ENCODE results near the gene C1orf210. TPM values are rescaled to one million over a fixed set of nuclear protein-coding genes. Genes with fewer than 3 reads are reported as not detected.

The C1orf210 gene
- total RNA-seq, 8 experiments from 2014 or later, result 0.11 to 0.66 (median 0.36) TPM; not detected in 2

GRCh38 chr1:43239484-43239883 is 45.9 kb downstream of the C1orf210 start:
- WGBS, 10 experiments, result 20 to 91% (median 53%) methylated on average over 1 to 2 of the region's 3 CpGs; no CpG with 5 or more reads in 1 of the 10 experiments
- H3K27ac ChIP-seq, result no peak overlapping the region
- peaks cover 4 to 9% of the 10 kb centered on the region in 2 donors for H3K4me1 ChIP-seq (replicated peaks in 1 of 2)
- ATAC-seq (replicated peaks in 6 of 8), result no peak
- H3K4me3 ChIP-seq, result no peak overlapping the region
- in situ Hi-C loops (cut with MboI; ENCODE audit: low pct_unique_long_range_greater_than_20kb in 2 of 9, low sequenced_read_pairs in 9 of 9, unreplicated experiment in 9 of 9), result loop anchor here in 7 of 9 experiments (10.0 to 25.0 kb wide), 3 partner anchors 125 to 173 kb away; partner anchors contain the start of genes MED8 (in 2 of the 7), SZT2 (in 2 of the 7) and ELOVL1 (in 1 of the 7)

DNA sequence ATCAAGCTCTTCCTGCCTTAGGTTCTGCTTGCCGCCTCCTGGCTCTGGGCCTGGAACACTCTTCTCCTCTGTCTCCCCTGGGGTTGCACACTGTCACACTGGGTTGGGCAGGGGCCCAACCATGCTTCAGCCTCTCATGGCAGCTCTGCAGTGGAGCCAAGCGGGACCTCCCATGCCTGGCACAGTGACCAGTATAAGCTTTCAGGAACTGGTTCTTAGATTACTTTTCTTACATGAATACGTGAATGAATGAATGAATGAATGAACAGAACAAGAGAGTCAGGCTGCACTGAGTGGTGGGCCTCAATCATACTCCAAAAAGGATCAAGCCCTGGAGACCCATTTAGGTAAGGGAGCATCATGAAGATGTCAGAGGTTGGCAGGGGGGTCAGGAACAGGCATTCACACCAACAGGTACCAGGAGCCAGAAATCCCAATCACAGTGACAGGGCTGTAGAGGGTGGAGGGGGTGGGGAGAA is 46.4 kb downstream of the C1orf210 start:
- peaks cover 2 to 8% of the 10 kb centered on the region in 2 donors for H3K4me1 ChIP-seq (replicated peaks in 1 of 2)
- H3K4me3 ChIP-seq, result no peak overlapping the region
- in situ Hi-C loops (cut with MboI; ENCODE audit: low pct_unique_long_range_greater_than_20kb in 2 of 9, low sequenced_read_pairs in 9 of 9, unreplicated experiment in 9 of 9), result loop anchor here in 7 of 9 experiments (10.0 to 25.0 kb wide), 3 partner anchors 126 to 173 kb away; partner anchors contain the start of genes MED8 (in 2 of the 7), SZT2 (in 2 of the 7) and ELOVL1 (in 1 of the 7)
- WGBS, 10 experiments, result 84 to 100% (median 100%) methylated on average over 1 to 3 of the region's 3 CpGs; no CpG with 5 or more reads in 2 of the 10 experiments
- no peak for ATAC-seq (replicated peaks in 6 of 8)
- H3K27ac ChIP-seq, result no peak overlapping the region

- peak; percentile 68 to 90 (median 88) for ATAC-seq (replicated peaks in 6 of 8)
- in situ Hi-C loops (cut with MboI; ENCODE audit: low pct_unique_long_range_greater_than_20kb in 2 of 9, low sequenced_read_pairs in 9 of 9, unreplicated experiment in 9 of 9), result loop anchor here in 7 of 9 experiments (10.0 to 25.0 kb wide), 3 partner anchors 127 to 174 kb away; partner anchors contain the start of genes MED8 (in 2 of the 7), SZT2 (in 2 of the 7) and ELOVL1 (in 1 of the 7)
- H3K4me1 ChIP-seq (replicated peaks in 1 of 2), result no peaks in the 10 kb centered on the region
- H3K27ac ChIP-seq, result no peak overlapping the region
- 0 to 22% (median 7%) methylated on average over 1 to 4 of the region's 5 CpGs; no CpG with 5 or more reads in 1 of the 10 experiments for WGBS, 10 experiments
- no peak overlapping the region for H3K4me3 ChIP-seq
Observed at GRCh38 chr1:43238085-43238484, 47.3 kb downstream of the C1orf210 start.

DNA sequence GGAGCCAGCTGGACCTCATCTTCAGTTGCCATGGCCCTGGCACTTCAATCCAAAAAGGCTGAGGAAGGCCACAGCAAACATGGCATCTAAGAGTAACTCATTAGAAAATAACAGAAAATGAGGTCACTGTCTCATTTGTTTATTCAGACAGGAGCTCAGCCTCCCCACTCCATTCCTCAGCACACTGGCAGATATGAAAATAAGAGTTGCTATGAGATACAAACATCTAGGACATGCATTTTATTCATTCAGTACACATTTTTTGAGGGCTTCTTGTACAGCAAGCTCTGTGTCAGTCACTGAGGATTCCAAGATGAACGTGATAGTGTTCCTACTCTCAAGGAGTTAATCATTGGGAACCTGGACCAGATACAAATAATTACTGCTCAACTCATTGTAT is 48.3 kb downstream of the C1orf210 start:
- Histone ChIP-seq H3K4me3 (no peak overlapping the region), H3K27ac (no peak overlapping the region), H3K4me1 (replicated peaks in 1 of 2) (no peaks in the 10 kb centered on the region)
- in situ Hi-C loops (cut with MboI; ENCODE audit: low pct_unique_long_range_greater_than_20kb in 2 of 9, low sequenced_read_pairs in 9 of 9, unreplicated experiment in 9 of 9), result loop anchor here in 7 of 9 experiments (10.0 to 25.0 kb wide), 3 partner anchors 128 to 175 kb away; partner anchors contain the start of genes MED8 (in 2 of the 7), SZT2 (in 2 of the 7) and ELOVL1 (in 1 of the 7)
- peak in 3 of 8 experiments; percentile 15 to 68 (median 17) for ATAC-seq (replicated peaks in 6 of 8)
- 63 to 100% (median 83%) methylated on average over 1 of the region's 1 CpG; no CpG with 5 or more reads in 5 of the 10 experiments for WGBS, 10 experiments

GRCh38 chr1:43235451-43236121 is 49.8 kb downstream of the C1orf210 start:
- 54 to 100% (median 72%) methylated on average over 2 to 8 of the region's 9 CpGs; no CpG with 5 or more reads in 4 of the 10 experiments for WGBS, 10 experiments
- Histone ChIP-seq H3K4me1 (replicated peaks in 1 of 2) (no peaks in the 10 kb centered on the region), H3K4me3 (no peak overlapping the region), H3K27ac (no peak overlapping the region)
- in situ Hi-C loops (cut with MboI; ENCODE audit: low pct_unique_long_range_greater_than_20kb in 2 of 9, low sequenced_read_pairs in 9 of 9, unreplicated experiment in 9 of 9), result loop anchor here in 7 of 9 experiments (10.0 to 25.0 kb wide), 3 partner anchors 129 to 177 kb away; partner anchors contain the start of genes MED8 (in 2 of the 7), SZT2 (in 2 of the 7) and ELOVL1 (in 1 of the 7)
- ATAC-seq (replicated peaks in 6 of 8), result peak in 5 of 8 experiments; percentile 16 to 69 (median 38)

DNA sequence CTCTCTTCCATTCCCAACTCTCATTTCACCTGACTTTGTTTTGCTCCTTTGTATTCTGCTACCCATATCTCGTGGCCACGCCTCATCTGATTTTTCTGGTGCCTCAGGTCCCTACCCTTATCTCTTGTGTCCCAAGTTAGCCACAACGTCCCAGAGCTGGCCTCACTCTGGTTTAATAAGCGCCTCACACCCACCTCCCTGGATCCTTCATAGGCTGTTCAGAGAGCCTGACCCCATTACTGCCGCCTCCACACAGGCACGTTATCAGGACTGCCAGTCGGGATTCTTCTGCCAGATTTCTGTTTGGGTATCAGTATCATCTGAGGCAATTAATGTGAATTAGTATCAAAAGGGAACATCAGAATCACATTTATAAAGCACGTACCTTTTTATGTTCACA is 50.3 kb downstream of the C1orf210 start:
- ATAC-seq (replicated peaks in 6 of 8), result no peak
- in situ Hi-C loops (cut with MboI; ENCODE audit: low pct_unique_long_range_greater_than_20kb in 2 of 9, low sequenced_read_pairs in 9 of 9, unreplicated experiment in 9 of 9), result loop anchor here in 7 of 9 experiments (10.0 to 25.0 kb wide), 3 partner anchors 130 to 177 kb away; partner anchors contain the start of genes MED8 (in 2 of the 7), SZT2 (in 2 of the 7) and ELOVL1 (in 1 of the 7)
- no peak overlapping the region for H3K27ac ChIP-seq
- WGBS, 10 experiments, result 51 to 93% (median 74%) methylated on average over 2 to 8 of the region's 8 CpGs
- H3K4me1 ChIP-seq (replicated peaks in 1 of 2), result no peaks in the 10 kb centered on the region
- no peak overlapping the region for H3K4me3 ChIP-seq

DNA sequence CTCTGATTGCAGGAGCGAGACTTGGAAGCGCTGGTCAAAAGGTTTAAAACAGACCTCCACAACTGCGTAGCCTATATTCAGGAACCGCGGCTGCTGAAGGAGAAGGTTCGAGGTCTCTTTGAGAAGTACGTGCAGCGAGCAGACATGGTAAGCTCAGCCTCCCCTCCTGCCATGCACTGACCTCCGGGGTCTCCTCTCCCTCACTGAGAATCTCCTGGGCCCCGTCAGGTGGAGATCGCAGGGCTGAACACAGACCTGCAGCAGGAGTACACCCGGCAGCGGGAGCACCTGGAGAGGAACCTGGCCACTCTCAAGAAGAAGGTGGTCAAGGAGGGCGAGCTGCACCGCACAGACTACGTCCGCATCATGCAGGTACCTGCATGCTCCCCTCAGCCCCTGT is 51.1 kb downstream of the C1orf210 start:
- Histone ChIP-seq H3K4me3 (no peak overlapping the region), H3K27ac (no peak overlapping the region), H3K4me1 (replicated peaks in 1 of 2) (no peaks in the 10 kb centered on the region)
- no peak for ATAC-seq (replicated peaks in 6 of 8)
- in situ Hi-C loops (cut with MboI; ENCODE audit: low pct_unique_long_range_greater_than_20kb in 2 of 9, low sequenced_read_pairs in 9 of 9, unreplicated experiment in 9 of 9), result loop anchor here in 7 of 9 experiments (10.0 to 25.0 kb wide), 3 partner anchors 131 to 178 kb away; partner anchors contain the start of genes MED8 (in 2 of the 7), SZT2 (in 2 of the 7) and ELOVL1 (in 1 of the 7)
- 83 to 95% (median 91%) methylated on average over 2 to 15 of the region's 17 CpGs; no CpG with 5 or more reads in 4 of the 10 experiments for WGBS, 10 experiments

- H3K27ac ChIP-seq, result no peak overlapping the region
- 14 to 88% (median 70%) methylated on average over 1 to 5 of the region's 5 CpGs; no CpG with 5 or more reads in 2 of the 10 experiments for WGBS, 10 experiments
- no peaks in the 10 kb centered on the region for H3K4me1 ChIP-seq (replicated peaks in 1 of 2)
- no peak for ATAC-seq (replicated peaks in 6 of 8)
- H3K4me3 ChIP-seq, result no peak overlapping the region
- in situ Hi-C loops (cut with MboI; ENCODE audit: low pct_unique_long_range_greater_than_20kb in 2 of 9, low sequenced_read_pairs in 9 of 9, unreplicated experiment in 9 of 9), result loop anchor here in 7 of 9 experiments (10.0 to 25.0 kb wide), 3 partner anchors 131 to 179 kb away; partner anchors contain the start of genes MED8 (in 2 of the 7), SZT2 (in 2 of the 7) and ELOVL1 (in 1 of the 7)
Observed at GRCh38 chr1:43233631-43234030, 51.8 kb downstream of the C1orf210 start.

DNA sequence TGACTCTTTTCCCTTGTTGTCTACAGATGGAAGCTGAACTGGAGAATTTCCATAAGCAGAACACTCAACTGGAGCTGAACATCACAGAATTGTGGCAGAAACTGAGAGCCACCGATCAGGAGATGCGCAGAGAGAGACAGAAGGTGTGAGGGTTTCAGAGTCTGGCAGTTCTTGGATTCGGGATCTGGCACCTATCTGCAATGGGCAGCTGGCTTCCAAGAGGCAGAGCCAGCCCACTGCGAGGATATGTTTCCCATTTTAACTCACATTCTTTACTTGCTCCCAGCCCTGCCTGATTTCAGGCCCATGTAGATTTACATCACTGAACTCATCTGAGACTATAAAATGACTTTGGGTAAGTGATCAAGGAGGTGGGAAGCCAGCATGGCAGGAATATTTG is 52.9 kb downstream of the C1orf210 start:
- H3K27ac ChIP-seq, result no peak overlapping the region
- no peaks in the 10 kb centered on the region for H3K4me1 ChIP-seq (replicated peaks in 1 of 2)
- 40 to 97% (median 83%) methylated on average over 1 to 4 of the region's 4 CpGs; no CpG with 5 or more reads in 3 of the 10 experiments for WGBS, 10 experiments
- ATAC-seq (replicated peaks in 6 of 8), result peak in 2 of 8 experiments; percentile 32 to 36
- in situ Hi-C loops (cut with MboI; ENCODE audit: low pct_unique_long_range_greater_than_20kb in 2 of 9, low sequenced_read_pairs in 9 of 9, unreplicated experiment in 9 of 9), result loop anchor here in 7 of 9 experiments (10.0 to 25.0 kb wide), 3 partner anchors 132 to 180 kb away; partner anchors contain the start of genes MED8 (in 2 of the 7), SZT2 (in 2 of the 7) and ELOVL1 (in 1 of the 7)
- no peak overlapping the region for H3K4me3 ChIP-seq

DNA sequence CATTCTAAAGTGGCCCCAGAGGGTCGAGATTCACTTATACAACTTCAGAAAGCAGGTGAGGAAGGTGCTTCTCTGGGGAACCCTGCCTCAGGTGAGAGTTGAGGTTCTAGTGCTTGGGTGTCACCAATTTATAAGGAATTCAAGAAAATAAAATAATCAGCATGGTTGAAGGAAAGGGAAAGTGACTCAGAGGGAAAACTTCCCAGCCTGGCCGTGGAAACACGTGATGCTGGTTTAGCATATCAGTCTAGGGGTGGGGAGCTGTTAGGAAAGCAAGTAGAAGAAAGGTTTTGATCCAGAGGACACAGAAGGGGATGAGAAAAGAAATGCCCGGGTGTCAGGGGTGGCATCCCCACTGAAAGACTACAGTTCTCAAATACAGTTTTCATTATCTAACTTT is 53.3 kb downstream of the C1orf210 start:
- peak in 5 of 8 experiments; percentile 28 to 92 (median 66) for ATAC-seq (replicated peaks in 6 of 8)
- no peaks in the 10 kb centered on the region for H3K4me1 ChIP-seq (replicated peaks in 1 of 2)
- WGBS, 10 experiments, result 29 to 71% (median 56%) methylated on average over 1 to 4 of the region's 4 CpGs; no CpG with 5 or more reads in 1 of the 10 experiments
- in situ Hi-C loops (cut with MboI; ENCODE audit: low pct_unique_long_range_greater_than_20kb in 2 of 9, low sequenced_read_pairs in 9 of 9, unreplicated experiment in 9 of 9), result loop anchor here in 7 of 9 experiments (10.0 to 25.0 kb wide), 3 partner anchors 133 to 180 kb away; partner anchors contain the start of genes MED8 (in 2 of the 7), SZT2 (in 2 of the 7) and ELOVL1 (in 1 of the 7)
- H3K4me3 ChIP-seq, result no peak overlapping the region
- no peak overlapping the region for H3K27ac ChIP-seq
